HG03460 (cell line): Measurements from ENCODE around the gene KXD1.
"Not testable (repeated sequence)": the region's sequence is repeated elsewhere in the genome, so short reads cannot be mapped to it uniquely, and the experiment has no call there.

ENCODE experiments used
- ATAC-seq: cut with Tn5 transposase; IDR thresholded peaks from one replicate; pipeline ENCODE4 v1.9.1; 2021; ENCODE audit not compliant: unreplicated experiment

Gene KXD1

GRCh38 chr19:18576383-18576782, 18.7 kb downstream of the KXD1 start:
- no peak for ATAC-seq

DNA sequence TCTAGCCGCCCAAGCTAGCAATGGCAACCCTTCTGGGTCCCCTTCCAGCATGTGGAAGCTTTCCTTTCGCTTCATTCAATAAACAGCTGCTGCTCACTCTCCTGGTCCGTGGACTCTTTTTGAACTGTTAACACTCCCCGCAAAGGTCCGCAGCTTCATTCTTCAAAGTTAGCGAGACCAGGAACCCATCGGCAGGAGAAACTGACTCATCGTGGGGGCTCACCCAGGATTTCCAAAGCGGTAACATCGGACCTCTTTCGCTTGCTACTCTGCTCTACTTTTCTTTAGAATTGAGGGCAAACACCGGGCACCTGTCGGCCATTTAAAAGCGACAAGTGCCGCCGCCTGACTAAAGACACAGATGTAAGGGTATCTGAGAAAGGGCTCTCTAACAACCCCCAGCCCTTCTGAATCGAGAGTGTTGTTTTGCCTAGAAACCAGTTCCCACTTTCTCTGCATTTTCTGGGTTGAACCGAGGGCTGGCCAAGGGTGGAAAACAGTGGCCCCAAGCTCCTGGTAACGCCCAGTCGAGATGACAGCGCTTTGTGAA, 19.8 kb downstream of the KXD1 start:
- no peak for ATAC-seq

- no peak for ATAC-seq
Observed at GRCh38 chr19:18580311-18580710, 22.6 kb downstream of the KXD1 start.

GRCh38 chr19:18586306-18586705, 28.6 kb downstream of the KXD1 start:
- ATAC-seq = no peak

- no peak for ATAC-seq
Observed at GRCh38 chr19:18587561-18587960, 29.9 kb downstream of the KXD1 start.

GRCh38 chr19:18587962-18588610, 30.4 kb downstream of the KXD1 start:
- ATAC-seq = no peak

- peak; percentile 61 for ATAC-seq
Observed at GRCh38 chr19:18588611-18589379, 31.1 kb downstream of the KXD1 start, which contains the start of gene REX1BD. Gene REX1BD, plus strand, starts transcription at chr19:18588798. Its CDS starts 4 bp downstream, at chr19:18588802.

DNA sequence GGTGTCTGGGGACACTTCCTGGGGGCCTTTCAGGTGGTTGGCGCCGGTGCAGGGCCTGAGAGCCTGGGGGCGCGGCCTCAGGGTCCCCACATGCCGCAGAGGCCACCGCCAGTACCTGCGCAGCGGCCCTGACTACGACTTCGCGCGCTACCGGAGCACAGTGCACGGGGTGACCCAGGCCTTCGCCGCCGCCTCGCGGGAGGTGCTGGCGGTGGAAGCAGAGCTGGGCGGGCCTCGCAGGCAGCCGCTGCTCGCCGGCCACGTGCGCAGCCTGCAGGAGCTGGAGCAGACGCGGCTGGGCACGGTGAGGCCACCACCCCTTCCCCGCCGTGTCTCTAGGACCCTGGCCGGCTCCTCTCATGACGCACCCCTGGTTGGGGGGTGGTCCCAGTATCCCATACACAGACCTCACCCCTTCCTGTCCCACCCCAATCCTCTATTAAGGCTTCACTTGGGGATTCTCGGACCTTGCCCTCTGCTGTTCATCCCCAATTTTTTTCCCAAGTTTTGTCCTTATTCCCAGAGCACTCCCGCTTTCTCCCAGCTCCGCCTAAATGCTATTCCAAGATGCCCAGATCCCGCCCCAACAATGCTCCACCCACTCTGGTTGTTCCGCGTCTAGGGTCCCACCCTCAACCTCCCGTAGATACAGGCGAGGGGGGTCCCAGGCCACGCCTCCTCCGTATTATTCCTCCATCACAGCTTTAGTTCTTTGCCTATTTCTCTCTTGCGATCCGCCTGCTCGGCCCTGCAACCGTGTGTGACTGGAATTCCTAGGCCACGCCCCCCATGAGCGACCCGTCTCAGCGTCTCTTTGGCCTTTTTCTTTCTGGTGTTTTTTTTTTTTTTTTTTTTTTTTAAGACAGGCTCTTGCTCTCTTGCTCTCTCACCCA, 32.0 kb downstream of the KXD1 start:
- ATAC-seq = peak; percentile 28

GRCh38 chr19:18590273-18591272, 32.9 kb downstream of the KXD1 start:
- no peak for ATAC-seq

DNA sequence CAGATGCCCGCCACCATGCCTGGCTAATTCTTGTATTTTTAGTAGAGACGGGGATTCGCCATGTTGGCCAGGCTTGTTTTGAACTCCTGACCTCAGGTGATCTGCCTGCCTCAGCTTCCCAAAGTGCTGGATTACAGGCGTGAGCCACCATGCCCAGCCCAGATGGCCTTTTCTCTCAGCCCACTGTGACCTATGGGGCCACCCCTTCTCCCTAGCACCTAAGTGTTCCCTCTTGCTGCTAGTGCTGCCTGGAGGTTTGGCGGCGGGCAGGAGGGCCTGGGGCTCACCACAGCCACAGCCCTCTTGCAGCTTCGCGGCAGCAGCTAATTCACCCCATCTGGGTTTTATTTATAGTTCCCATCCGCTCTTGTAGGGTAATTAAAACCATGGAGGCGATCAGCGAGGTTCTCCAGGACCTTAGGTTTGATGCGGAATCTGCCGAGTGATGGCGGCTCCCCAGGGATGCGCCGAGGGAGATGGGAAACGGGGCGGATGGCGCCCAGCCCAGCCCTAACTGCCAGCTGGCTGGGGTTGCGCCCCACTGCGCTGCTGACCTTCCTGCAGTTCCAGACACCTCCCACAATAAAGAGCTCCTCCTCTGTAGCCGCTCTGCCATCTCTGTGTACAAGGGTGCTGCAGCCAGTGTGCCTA, 34.2 kb downstream of the KXD1 start:
- ATAC-seq = no peak

DNA sequence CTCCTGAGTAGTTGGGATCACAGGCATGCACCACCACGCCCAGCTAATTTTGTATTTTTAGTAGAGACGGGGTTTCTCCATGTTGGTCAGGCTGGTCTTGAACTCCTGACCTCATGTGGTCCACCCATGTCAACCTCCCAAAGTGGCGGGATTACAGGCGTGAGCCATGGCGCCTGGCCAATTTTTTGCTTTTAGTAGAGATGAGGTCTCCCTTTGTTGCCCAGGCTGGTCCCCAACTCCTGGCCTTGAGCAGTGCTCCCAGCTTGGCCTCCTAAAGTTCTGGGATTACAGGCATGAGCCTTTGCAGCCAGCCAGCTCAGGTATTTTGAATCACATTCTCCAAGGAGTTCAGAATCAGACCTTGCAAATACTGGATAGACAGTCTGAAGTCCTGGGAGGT, 35.1 kb downstream of the KXD1 start:
- ATAC-seq = not testable (repeated sequence)

DNA sequence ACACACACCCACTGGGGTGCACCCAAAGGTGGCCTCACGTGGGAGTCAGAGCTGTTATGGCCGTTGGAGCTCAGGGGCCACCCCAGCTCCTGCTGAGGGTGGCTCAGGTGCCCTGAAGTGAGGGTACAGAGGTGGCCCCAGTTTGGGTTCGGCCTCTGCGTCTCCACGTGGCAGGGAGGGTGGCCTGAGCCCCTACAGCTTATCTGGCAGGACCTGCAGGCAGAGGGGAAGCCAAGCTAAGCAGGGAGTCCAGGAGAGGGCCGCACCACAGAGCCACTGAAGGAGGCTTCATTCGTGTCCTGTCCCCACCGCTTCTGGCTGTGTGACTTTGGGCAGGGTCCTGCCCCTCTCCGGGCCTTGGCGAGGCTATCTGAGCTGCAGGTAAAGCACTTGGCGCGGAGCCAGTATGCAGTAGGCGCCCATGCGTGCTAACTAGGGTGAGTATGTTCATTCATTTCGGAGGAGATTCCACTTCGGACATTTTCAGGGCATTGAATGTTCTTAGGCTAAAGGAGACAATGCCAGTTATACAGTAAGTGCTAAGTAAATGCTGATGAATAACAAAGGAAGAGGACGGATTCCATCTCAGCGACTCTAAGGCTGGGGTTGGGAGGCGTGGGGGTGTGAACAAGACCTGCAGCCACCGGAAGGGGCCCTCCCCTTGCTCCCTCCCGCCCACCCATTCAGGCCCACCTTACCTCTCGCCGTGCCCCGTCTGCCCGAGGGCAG, 35.9 kb downstream of the KXD1 start:
- no peak for ATAC-seq

- ATAC-seq = no peak
Observed at GRCh38 chr19:18594096-18594823, 36.6 kb downstream of the KXD1 start.

- no peak for ATAC-seq
Observed at GRCh38 chr19:18594824-18595373, 37.2 kb downstream of the KXD1 start.

- ATAC-seq = no peak
Observed at GRCh38 chr19:18595475-18595874, 37.8 kb downstream of the KXD1 start.

GRCh38 chr19:18596752-18597157, 39.1 kb downstream of the KXD1 start:
- ATAC-seq = no peak

DNA sequence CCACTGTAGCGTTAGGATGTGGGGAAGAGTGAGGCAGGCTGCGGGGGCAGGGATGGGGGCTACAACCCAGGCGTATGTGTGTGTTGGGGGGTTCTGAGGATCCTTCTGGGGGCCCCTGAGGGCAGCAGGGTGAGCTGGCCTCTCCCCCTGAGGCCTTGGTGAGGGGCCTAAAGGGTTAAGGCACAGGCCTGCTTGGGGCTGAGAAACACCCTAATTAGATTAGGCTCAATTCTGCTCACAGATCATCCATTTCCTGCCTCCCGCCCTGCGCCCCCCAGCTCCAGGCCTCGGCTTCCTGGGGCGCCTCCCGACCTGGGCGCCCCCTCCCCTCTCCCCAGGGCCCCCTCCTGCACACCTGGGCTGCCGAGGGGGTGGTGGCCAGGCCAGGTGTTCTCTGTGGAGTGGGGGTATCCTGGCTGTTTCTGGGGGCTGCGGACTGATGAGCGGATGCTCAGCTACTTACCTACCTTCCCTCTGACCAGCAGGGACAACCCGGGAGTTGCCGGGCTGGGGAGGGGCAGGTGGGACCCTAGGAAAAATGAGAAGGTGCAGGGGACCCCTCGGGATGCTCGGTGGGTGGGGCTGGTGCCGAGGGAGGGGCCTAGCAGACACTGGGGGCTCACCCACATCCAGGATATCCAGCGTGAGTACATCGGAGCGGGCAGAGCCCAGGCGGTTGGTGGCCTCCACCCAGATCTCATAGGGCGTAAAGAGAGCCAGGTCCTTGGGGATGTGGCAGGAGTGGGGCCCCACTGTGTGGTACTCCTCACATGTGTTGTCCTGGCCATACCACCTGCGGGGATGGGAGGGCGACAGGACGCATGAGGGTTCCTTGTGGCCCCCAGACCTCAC, 40.4 kb downstream of the KXD1 start:
- no peak for ATAC-seq
